Measurements from ENCODE around the gene NFATC2. TPM values are rescaled to one million over a fixed set of nuclear protein-coding genes. Genes with fewer than 3 reads are reported as not detected.

The NFATC2 gene
- total and polyA plus RNA-seq, 2 experiments from 2014 or later, result 0.52 to 0.59 TPM

DNA sequence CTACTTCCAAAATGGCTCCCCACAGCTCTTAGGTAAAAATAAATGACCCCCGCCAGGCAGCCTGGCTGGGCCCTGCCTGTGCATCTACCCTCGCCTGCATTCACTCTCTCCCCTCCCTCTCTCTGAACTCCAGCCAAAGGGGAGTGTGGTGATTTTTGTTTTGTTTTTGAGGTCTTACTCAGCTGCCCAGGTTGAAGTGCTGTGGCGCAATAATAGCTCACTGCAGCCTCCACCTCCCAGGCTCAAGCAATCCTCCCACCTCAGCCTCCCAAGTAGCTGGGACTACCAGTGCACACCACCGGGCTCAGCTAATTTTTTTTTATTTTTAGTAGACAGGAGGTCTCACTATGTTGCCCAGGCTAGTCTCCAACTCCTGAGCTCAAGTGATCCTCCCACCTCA, 15.8 kb downstream of the NFATC2 start:
- H3K4me3 ChIP-seq, result no peak overlapping the region
- no peaks in the 10 kb centered on the region for H3K36me3 Mint-ChIP-seq (ENCODE audit: low read depth)
- DNase-seq (ENCODE audit: low spot score), result no peak
- H3K9me3 Mint-ChIP-seq, result no peaks in the 10 kb centered on the region
- no peaks in the 10 kb centered on the region for H3F3A ChIP-seq (replicated peaks; ENCODE audit: low read depth)
- H3K36me3 ChIP-seq (ENCODE audit: insufficient read depth), result no peaks in the 10 kb centered on the region
- no peaks in the 10 kb centered on the region for H3K9me2 ChIP-seq (ENCODE audit: insufficient read depth)
- H3K79me2 ChIP-seq (replicated peaks; ENCODE audit: insufficient read depth), result no peaks in the 10 kb centered on the region
- H4K20me1 ChIP-seq (replicated peaks; ENCODE audit: insufficient read depth), result no peaks in the 10 kb centered on the region
- H3K27ac ChIP-seq (ENCODE audit: low read depth), result no peak overlapping the region
- H3K27ac Mint-ChIP-seq, result no peak overlapping the region
- ATAC-seq, result no peak
- no peaks in the 10 kb centered on the region for H3K4me1 ChIP-seq (ENCODE audit: insufficient read depth)
- H3K4me3 Mint-ChIP-seq, result no peak overlapping the region
- no peak overlapping the region for H2AFZ ChIP-seq
- H3K27me3 Mint-ChIP-seq (ENCODE audit: insufficient read depth, low read depth, poor library complexity), result peaks cover 10% of the 10 kb centered on the region
- no peak overlapping the region for H3K4me2 ChIP-seq
- H3K27me3 ChIP-seq (ENCODE audit: insufficient read depth), result no peaks in the 10 kb centered on the region
- H3K4me1 Mint-ChIP-seq, result peaks cover 8% of the 10 kb centered on the region
- TF ChIP-seq POLR2AphosphoS5 (IDR thresholded peaks at IDR 0.05; ENCODE audit: low read depth), result no peak
- TF ChIP-seq CREB1 (CRISPR knock-in tag; IDR thresholded peaks at IDR 0.05; ENCODE audit: low read depth), result no peak
- TF ChIP-seq ZNF114 (CRISPR knock-in tag; IDR thresholded peaks at IDR 0.05), result no peak
- TF ChIP-seq EZH2phosphoT487 (IDR thresholded peaks at IDR 0.05; ENCODE audit: unreplicated experiment), result no peak
- TF ChIP-seq STAT1 (IDR thresholded peaks at IDR 0.05; ENCODE audit: unreplicated experiment), result no peak
- no peak for TF ChIP-seq NANOG (IDR thresholded peaks at IDR 0.05; ENCODE audit: borderline replicate concordance)
- TF ChIP-seq ZNF331 (CRISPR knock-in tag; IDR thresholded peaks at IDR 0.05; ENCODE audit: low read depth), result no peak
- no peak for TF ChIP-seq REST (IDR thresholded peaks at IDR 0.05; ENCODE audit: unreplicated experiment)
- TF ChIP-seq ETS1 (IDR thresholded peaks at IDR 0.05), result no peak
- TF ChIP-seq CTCF (conservative IDR thresholded peaks at IDR 0.05; ENCODE audit: low read depth in 2 of 2), result no peak
- TF ChIP-seq ZNF462 (CRISPR knock-in tag; IDR thresholded peaks at IDR 0.05), result no peak
- no peak for TF ChIP-seq JUNB (IDR thresholded peaks at IDR 0.05; ENCODE audit: unreplicated experiment)
- no peak for TF ChIP-seq EZH2 (IDR thresholded peaks at IDR 0.05; ENCODE audit: low read depth, unreplicated experiment)
